C4-2B (cell line): Measurements from ENCODE around the gene PAK4.

Experiments
- H3K27ac ChIP-seq: fragments of 450-650 bp; 2 replicates; pipeline ENCODE4 v1.5.1; 2017
- CTCF ChIP-seq: fragments of 450-650 bp; conservative IDR thresholded peaks from 2 replicates; pipeline ENCODE4 v1.5.1; 2017; ENCODE audit warnings: mild to moderate bottlenecking
- ZFX ChIP-seq: fragments of 450-650 bp; IDR thresholded peaks from 2 replicates; pipeline ENCODE4 v1.6.1; 2017

Gene PAK4

GRCh38 chr19:39136225-39136940 is 10.8 kb downstream of the PAK4 start:
- H3K27ac ChIP-seq, result no peak overlapping the region
- no peak for TF ChIP-seq CTCF

GRCh38 chr19:39137131-39137530 is 11.5 kb downstream of the PAK4 start:
- TF ChIP-seq CTCF, result no peak
- TF ChIP-seq ZFX, result no peak
- peak overlapping the region; percentile 7; the same call in 1 of the 2 replicates for H3K27ac ChIP-seq

GRCh38 chr19:39138221-39139211 is 12.9 kb downstream of the PAK4 start:
- no peak overlapping the region for H3K27ac ChIP-seq
- no peak for TF ChIP-seq ZFX

GRCh38 chr19:39139305-39139874 is 13.8 kb downstream of the PAK4 start:
- TF ChIP-seq CTCF (no peak), ZFX (no peak)
- H3K27ac ChIP-seq, result no peak overlapping the region

GRCh38 chr19:39139971-39140453 is 14.4 kb downstream of the PAK4 start:
- no peak overlapping the region for H3K27ac ChIP-seq
- TF ChIP-seq CTCF, result no peak
- no peak for TF ChIP-seq ZFX

GRCh38 chr19:39140594-39140993 is 15.0 kb downstream of the PAK4 start:
- TF ChIP-seq ZFX (no peak), CTCF (no peak)
- H3K27ac ChIP-seq, result no peak overlapping the region

- no peak overlapping the region for H3K27ac ChIP-seq
- TF ChIP-seq CTCF (no peak), ZFX (no peak)
Observed at GRCh38 chr19:39141929-39142328, 16.3 kb downstream of the PAK4 start.
